NCI-H2196 treated with DMSO at 0.1 percent for 48 hours (cell line): Measurements from ENCODE around the gene COIL.

Experiments used
- DNase-seq: peaks from one replicate; lab custom pipeline; 2025; ENCODE audit not compliant: unreplicated experiment; lab: John Stamatoyannopoulos, UW

COIL gene

DNA sequence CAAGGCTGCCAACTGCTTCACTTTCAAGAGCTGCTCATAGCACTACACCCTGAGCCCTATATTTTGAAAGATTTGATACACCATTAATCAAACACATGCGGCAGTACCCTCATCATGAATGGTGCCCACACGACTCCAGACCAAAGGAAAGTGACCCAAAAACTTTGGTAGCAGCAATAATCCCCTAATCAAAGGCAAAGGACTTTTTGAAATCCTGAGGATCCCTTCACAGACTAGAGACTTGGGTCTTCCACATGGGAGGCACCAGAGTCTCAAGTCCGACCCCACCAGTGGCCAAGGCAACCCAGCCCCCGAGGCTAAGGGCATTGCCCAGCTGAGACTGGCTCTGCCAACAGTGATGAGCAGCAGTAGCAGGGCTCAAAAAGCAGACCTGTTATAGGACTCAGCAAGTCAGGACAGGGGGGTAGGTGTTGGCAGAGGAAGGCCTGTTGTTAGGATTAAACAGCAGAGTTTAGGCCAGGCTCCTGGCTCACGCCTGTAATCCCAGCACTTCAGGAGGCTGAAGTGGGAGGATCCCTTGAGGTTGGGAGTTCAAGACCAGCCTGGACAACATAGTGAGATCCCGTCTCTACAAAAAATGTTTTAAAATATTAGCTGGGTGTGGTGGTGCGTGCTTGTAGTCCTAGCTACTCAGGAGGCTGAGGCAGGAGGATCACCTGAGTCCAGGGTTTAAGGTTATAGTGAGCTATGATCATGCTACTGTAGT lies 50.2 kb downstream of the COIL start:
- no peak for DNase-seq

DNA sequence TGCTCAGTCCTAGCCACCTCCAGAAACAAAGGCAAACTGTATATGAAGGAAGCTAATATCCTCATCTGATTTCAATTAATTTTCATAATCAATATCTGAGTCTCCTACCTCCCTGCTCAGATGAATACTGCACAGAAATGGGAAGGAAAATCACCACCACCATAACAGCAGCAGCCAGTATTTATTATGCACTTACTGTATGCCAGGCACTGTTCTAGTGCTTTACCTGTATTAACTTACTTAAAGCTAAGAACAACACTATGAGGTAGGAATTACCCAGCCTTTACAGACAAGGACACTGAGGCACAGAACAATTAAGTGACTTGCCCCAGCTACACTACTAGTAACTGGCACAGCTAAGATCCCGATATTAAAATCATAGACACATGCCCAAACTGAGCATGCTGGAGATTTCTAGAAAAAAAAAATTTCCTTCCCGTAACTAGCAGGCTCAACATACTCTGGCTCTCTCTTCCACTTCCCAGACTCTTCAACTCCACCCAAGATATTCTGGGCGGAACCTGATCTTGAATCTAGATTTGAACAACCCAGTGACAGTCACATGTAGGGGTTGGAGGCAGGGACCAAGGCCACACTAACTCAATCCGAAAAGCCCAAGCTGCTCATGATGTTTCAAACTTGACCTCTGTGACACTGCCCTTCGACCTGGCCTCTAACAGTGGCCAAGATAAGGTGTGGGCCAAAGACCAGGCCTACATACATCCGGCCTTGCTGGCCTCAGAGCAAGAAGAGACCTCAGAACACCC lies 50.9 kb downstream of the COIL start:
- no peak for DNase-seq

DNA sequence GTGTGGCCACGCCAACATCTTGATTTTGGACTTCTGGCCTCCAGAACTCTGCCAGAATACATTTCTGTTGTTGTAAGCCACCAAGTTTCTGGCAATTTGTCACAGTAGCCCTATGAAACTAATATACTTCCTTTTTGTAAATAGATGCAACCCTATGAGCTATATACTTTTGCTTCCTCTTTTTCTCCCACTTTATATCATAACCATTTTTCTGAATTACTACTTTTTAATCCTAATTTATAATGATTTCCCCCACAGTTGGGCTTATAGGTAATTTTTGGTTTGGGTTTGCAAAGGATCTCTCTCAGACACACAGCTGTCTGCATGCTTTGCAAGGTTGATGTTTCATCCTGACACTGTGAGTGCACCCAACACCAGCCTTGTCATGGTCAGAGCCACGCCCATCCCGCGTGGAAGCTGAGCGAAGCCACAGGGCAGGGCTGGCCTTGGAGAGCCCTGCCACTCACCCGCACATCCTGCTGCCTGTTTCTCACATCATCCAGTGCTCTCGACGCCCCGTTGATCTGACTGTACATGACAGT lies 52.8 kb downstream of the COIL start:
- DNase-seq = no peak

GRCh38 chr17:56903560-56903959 lies 57.3 kb downstream of the COIL start:
- DNase-seq = no peak

DNA sequence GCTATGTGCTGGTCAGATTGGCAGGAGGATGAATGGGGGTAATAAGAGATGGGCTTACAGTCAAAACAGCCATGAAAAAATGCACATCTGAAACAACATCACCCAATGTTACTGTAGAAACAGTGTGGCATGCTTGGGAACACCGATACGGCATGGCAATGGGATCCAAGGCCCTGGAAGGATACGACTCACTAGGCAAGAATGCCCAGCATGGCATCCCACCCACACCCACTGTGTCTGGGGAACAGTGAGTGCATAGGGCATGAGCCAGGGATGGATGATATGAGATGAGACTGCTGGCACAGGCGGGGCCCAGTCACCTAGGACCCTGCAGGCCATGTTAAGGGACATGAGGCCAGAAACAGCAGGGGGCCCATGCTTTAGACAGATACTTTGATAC lies 58.5 kb downstream of the COIL start:
- DNase-seq = no peak

DNA sequence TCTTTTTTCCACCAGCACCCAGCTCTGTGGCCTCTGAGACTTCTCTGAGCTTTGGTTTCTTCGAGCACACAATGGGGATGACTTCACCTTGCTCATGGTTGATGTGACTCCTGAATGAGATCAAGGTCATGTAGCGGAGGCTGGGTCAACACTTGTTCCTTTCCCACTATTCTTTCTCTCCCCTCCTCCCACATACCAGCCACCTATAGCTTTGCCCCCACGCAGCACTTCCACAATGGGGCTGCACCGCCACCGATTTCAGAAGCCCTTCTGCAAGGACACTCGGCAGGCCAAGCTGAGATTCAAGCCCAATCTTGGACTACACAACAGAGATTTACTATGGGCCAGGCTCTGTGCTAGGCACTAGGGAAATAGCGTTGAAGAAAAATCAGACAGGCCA lies 61.4 kb downstream of the COIL start:
- no peak for DNase-seq

- DNase-seq = no peak
Measured at GRCh38 chr17:56898874-56899273, 62.0 kb downstream of the COIL start.

GRCh38 chr17:56897646-56898424 lies 63.0 kb downstream of the COIL start:
- DNase-seq = no peak

- no peak for DNase-seq
Measured at GRCh38 chr17:56896968-56897359, 63.9 kb downstream of the COIL start.

- no peak for DNase-seq
Measured at GRCh38 chr17:56896217-56896967, 64.5 kb downstream of the COIL start.

GRCh38 chr17:56894859-56895455 lies 65.9 kb downstream of the COIL start:
- DNase-seq = no peak

DNA sequence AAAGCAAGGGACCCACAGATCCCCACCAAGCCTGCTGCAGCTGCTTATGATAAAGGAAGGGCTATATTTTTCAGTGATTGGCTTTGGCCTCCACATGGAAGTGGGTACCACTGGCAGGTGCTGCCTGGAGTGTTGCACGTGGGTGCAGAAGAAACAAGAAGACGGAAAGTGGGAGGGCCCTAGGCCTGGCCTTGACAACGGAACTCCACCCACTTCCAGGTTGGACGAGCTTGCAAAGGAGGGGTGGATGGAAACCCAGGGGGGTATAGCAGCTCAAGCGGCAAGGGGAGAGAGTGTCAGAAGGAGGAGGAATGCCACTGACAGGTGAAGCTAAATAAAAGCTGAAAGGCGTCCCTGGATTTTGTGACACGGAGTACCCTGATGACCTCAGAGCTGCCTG lies 67.3 kb downstream of the COIL start:
- no peak for DNase-seq

GRCh38 chr17:56892333-56892732 lies 68.5 kb downstream of the COIL start:
- DNase-seq = no peak

DNA sequence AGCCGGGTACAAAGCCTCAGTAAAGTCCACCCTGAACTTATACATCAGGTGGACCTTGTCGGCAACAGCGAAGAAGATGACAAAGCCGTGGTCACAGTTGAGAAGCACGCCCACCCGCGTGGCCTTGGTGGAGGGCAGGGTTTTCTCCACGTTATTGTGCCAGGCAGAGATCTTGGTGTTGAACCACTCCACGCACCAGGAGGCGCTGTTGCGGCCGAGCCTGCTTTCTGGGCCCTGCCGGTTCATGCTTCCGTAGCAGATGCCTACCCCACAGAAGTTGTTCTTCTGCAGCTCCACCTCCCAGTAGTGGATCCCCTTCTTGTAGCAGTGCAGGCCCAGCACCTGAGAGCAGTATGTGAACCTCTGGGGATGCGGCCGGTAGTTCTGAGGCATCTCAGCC lies 69.1 kb downstream of the COIL start:
- DNase-seq = no peak

DNA sequence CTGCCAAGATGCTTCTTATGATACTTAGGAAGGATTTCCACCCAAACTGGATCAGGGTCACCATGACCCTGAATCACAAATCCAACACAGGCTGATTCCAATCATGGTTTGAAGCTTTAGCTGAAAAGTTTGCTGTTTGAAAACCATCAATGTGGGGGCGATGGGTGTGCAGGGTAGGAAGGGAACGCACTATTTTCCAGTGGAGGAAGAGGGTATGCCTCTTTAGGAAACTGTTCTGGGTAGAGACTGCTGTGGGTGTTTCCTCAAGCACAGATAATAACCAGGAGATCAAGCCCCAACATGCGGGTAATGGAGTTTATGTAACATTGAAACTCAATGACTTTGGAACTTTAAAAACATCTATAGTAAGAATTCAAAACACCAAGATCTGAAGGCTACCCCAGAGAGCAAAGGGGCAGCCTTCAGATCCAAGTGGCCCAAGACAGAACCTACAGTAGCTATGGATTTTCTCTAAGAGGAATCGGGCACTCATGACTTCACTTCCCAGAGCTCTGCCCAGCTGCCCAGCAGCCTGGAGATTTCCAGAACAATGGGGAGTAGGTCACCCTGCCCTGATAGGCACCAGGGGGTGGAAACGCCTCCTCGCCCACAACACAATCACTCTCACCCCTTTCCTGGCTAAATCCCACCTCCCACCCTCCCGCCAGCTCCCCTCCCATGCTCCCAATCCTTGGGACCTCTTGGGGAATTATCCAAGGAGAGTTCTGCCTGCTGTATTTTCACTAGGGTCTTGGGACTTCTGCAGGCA lies 69.8 kb downstream of the COIL start:
- DNase-seq = no peak

DNA sequence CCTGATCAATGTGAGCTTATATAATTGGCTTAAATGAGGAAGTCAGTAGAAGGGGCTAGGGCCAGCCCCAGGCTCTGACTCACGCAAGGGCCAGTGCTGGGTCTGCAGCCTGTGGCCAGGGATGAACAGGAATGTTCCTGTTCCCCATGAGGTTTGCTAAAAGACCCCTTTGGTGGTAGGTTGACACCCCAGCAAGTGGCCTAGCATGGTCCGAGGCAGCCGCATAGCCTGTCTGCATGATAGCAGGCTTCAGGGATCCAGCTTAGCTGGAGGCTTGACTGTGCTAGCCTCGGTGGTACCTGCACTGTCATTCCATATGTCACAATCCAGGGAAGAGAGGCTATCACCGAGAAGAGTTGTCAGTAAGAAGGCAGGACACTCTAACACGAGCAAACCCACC lies 70.5 kb downstream of the COIL start:
- DNase-seq = no peak
